Measurements from ENCODE around the gene PLA1A.

The PLA1A gene

GRCh38 chr3:119608405-119609000 lies 10.8 kb downstream of the PLA1A start:
- DNase-seq (ENCODE audit: low read depth, low spot score): no peak

GRCh38 chr3:119609301-119609700 lies 11.6 kb downstream of the PLA1A start:
- DNase-seq (ENCODE audit: low read depth, low spot score): no peak

GRCh38 chr3:119611664-119612063 lies 14.0 kb downstream of the PLA1A start:
- DNase-seq (ENCODE audit: low read depth, low spot score): no peak

DNA sequence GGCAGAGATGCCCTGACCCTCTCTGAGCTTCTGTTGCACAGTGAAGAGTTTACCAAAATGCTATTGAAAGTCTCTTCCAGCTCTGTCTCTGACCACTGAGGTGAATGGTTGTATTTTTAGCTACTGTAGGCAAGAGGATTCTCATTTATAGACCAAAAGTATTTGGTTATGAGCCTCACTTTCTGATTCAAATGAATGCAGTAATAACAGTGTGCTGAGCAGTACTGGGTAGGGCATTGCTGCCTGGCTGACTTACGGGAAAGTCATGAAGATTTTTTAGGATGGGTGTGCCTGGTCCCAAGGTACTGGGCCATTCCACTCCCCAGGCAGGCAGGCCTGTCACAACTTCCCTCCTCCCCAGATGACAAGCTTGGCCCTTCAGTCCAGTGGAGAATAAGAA lies 15.5 kb downstream of the PLA1A start:
- DNase-seq (ENCODE audit: low read depth, low spot score): no peak

- DNase-seq (ENCODE audit: low read depth, low spot score): no peak
These were observed 16.2 kb downstream of the PLA1A start for GRCh38 chr3:119613872-119614271.

GRCh38 chr3:119616056-119616455 lies 18.4 kb downstream of the PLA1A start:
- DNase-seq (ENCODE audit: low read depth, low spot score): no peak

DNA sequence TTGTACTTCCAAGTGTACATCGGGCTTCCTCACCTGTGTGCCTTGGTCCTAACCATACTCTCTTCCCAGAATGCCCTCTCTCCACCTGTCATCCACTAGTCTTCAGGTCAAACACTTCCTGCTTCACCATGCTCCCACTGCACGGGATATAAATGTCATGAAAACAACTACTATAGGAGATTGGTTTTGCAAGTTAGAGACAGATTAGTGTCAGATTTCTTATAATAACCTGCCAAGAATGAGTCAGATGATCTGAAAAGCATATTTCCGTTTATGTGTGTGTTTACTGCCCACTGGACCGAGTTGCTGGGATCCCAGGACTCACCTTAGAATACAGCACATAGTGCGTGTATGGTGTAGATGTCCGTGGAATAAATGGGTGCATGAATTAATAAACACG lies 21.4 kb downstream of the PLA1A start:
- no peak for DNase-seq (ENCODE audit: low read depth, low spot score)

- no peak for DNase-seq (ENCODE audit: low read depth, low spot score)
These were observed 23.2 kb downstream of the PLA1A start for GRCh38 chr3:119620899-119621298.

DNA sequence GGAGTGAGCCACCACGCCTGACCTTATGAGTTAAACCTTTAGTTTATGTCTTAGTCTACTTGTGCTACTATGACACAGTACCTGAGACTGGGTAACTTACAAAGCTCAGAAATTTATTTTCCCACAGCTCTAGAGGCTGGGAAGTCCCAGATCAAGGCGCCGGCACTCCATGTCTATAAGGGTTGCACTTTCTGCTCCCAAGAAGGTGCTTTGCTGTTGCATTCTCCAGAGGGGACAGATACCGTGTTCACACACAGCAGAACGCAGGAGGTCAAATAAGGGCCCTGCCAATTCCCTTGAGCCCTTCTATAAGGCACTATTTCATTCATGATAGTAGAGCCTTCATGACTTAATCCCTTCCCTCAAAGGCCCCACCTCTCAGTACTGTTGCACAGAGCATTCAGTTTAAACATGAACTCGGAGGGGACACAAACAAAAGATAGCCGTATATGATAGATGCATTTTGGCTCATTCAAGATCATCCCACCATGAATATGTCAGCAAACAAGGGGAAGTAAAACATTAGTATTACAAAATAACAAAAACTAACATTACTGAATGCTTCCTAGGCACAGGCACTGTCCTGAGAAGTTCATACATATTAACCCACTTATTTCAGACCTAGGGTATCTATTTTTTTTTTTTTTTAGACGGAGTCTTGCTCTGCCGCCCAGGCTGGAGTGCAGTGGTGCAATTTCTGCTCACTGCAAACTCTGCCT lies 26.5 kb downstream of the PLA1A start:
- DNase-seq (ENCODE audit: low read depth, low spot score): no peak

DNA sequence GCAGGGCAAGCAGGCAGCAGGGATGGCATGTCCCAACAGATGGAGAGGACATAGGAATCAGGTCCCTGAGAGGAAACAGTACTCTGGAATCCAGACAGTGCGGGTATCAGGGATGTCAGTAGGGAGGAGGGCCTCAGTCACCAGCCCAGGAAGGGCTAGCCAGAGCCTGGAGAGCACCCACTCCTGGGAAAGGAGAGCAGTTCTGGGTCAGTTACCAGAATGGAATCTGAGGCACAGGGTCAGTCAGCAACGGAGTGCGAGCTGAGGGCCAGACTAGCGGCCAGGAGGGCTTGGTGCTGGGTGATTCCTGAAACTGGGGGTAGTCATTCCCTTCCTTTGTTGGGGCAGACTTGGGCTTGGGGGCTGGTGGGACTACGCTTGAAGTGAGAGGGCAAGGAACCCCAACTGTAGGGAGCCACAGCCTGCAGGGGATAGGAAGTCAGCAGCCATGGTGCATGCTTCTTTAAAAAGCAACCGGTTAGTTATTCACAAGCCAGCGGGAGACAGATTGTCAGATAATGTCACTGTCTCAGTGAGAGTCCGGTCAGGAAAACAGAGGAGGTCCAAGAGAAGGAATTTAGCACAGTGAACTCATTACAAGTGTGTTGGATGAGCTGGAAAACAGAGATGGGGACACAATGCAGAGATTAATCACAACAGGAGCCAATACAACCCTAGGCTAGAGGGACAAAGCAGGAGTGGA lies 27.9 kb downstream of the PLA1A start:
- DNase-seq (ENCODE audit: low read depth, low spot score): no peak

GRCh38 chr3:119626196-119626595 lies 28.5 kb downstream of the PLA1A start:
- no peak for DNase-seq (ENCODE audit: low read depth, low spot score)

DNA sequence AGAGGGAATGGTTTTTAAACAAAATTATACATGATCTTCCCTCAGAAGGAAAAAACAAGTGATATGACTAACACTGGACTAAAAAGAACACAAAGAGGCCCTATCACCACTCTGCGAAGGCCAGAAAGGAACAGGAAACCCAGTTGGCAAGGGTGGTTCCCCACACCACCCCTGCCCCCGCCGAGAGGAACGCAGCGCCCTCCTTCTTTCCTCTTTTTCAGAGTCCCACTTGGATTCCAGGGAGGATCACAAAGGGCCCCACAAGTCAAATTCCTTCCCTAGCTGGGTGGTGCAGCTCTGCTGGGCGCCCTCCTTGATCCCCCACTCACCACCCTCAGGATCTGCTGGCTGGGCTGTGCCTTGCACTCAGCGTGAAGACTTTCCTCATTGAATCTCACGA lies 29.8 kb downstream of the PLA1A start:
- DNase-seq (ENCODE audit: low read depth, low spot score): no peak

GRCh38 chr3:119628390-119628789 lies 30.7 kb downstream of the PLA1A start:
- no peak for DNase-seq (ENCODE audit: low read depth, low spot score)

DNA sequence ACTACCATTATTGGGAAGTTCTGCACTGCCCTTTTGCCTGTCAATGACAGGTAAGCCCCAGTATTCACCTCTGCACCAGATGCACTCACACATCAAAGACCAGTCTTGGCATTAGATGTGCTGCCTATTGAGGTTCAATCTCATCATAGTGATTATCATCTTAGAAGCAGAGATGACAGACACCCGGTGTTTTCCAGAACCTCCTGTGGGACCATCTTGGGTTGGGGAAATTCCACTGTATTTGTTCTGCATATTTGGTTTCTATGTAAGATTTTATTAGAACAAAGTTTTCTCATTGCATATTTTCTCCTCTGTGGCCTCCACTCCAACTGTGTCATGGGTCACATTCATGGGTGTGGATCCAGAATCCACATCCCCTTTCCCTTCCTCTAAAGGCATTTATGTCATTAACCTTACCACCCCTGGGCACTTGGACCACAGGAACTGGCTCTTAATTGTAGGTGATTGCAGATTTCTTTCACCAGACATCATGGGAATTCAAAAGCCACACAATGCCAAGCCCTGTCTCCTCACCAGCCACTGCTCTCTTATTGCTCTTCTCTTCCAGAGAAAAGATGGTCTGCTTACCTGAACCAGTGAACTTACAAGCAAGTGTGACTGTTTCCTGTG lies 31.2 kb downstream of the PLA1A start:
- no peak for DNase-seq (ENCODE audit: low read depth, low spot score)

DNA sequence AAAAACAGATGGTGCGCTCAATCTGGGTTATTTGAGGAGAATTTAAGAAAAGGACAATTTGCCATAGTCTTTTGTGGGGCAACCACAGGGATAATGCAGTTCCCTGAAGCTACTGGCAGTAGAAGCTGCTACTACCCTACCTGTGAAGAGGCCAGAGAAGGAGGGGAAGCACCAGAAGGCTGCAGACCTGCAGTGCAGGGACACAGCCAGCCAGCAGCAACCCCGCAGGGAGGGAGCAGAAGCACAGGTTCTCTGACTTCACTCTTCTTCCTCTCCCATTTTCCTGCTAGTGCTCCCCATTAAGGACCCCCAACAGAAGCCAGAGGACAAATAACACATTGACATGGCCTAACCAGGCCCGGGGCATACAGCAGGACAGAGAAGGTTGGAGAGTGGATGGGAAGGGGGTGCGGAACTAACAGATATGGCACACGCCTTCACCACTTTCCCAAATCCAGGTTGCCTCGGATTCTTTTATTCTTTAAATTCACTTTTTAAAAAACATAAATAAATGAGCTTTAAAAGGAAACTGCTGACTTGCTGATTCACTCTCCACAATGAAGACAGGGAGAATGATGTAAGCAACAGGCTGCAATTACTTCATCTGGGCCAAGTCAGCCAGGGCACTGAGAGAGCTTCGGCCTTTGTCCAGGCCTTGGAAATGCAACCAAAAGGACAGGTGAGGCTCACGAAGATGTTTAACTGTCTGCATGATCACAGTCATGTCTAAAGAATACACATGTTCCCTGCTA lies 32.6 kb downstream of the PLA1A start:
- no peak for DNase-seq (ENCODE audit: low read depth, low spot score)

- DNase-seq (ENCODE audit: low read depth, low spot score): no peak
These were observed 33.2 kb downstream of the PLA1A start for GRCh38 chr3:119630880-119631329.

- DNase-seq (ENCODE audit: low read depth, low spot score): no peak
These were observed 33.8 kb downstream of the PLA1A start for GRCh38 chr3:119631516-119631915.

DNA sequence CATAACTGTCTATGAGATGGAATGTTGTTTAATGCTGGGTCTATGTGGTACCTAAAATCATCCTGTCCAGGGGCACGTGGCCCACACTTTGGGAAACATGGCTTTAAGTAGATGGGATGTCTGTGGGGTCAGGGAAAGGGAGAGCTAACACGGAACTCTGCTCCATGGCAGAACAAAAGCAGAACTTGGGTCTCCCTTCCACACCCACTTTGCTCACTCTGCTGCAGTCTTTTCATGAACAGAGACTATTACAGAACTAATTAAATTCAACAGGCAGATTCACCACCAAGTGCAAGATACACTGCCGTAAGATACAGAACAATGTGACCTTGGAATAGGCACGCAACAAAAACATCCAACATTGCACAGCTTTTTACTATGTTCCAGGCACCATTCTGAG lies 34.5 kb downstream of the PLA1A start:
- no peak for DNase-seq (ENCODE audit: low read depth, low spot score)

- no peak for DNase-seq (ENCODE audit: low read depth, low spot score)
These were observed 35.1 kb downstream of the PLA1A start for GRCh38 chr3:119632829-119633228.

DNA sequence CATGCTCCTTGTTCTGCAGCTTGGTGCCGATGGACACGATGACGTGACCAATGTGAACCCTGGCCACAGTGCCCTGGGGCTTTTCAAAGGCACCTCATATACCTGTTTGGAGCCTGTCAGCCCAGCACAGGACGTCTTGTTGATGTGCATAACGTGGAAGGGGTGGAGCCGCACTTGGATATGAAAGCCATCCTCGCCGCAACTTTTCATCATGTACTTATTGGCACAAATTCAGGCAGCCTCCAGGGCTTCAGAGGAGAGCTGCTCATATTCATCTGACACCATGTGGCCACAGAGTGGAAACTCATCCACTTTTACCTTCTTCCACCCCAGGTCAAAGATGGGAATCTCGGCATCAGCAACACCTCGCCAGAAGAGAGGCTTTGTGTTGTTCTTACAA lies 38.0 kb downstream of the PLA1A start:
- no peak for DNase-seq (ENCODE audit: low read depth, low spot score)

- DNase-seq (ENCODE audit: low read depth, low spot score): no peak
These were observed 38.6 kb downstream of the PLA1A start for GRCh38 chr3:119636249-119636648.

Data from brain pericyte (primary cell).